WI38 (cell line): ENCODE data around the gene OR52E2.

Source experiments
- H3K4me3 ChIP-seq: 2 replicates; pipeline ENCODE4 v1.5.1; 2011; ENCODE audit warnings: low read depth, mild to moderate bottlenecking, control low read depth, low read length
- CTCF ChIP-seq: IDR thresholded peaks from 2 replicates; pipeline ENCODE4 v1.5.1; 2012; ENCODE audit warnings: low read depth, mild to moderate bottlenecking, control low read depth, low read length

Gene OR52E2

GRCh38 chr11:5021996-5022395 is 37.4 kb downstream of the OR52E2 start:
- no peak for TF ChIP-seq CTCF
- no peak overlapping the region for H3K4me3 ChIP-seq

GRCh38 chr11:5013012-5013411 is 46.4 kb downstream of the OR52E2 start:
- no peak for TF ChIP-seq CTCF
- no peak overlapping the region for H3K4me3 ChIP-seq

- TF ChIP-seq CTCF, result no peak
- H3K4me3 ChIP-seq, result no peak overlapping the region
Measured at GRCh38 chr11:5011254-5011653, 48.2 kb downstream of the OR52E2 start.
